Measurements from ENCODE around the gene LRRC47.
"Not testable (repeated sequence)": the region's sequence is repeated elsewhere in the genome, so short reads cannot be mapped to it uniquely, and the experiment has no call there.

The LRRC47 gene

DNA sequence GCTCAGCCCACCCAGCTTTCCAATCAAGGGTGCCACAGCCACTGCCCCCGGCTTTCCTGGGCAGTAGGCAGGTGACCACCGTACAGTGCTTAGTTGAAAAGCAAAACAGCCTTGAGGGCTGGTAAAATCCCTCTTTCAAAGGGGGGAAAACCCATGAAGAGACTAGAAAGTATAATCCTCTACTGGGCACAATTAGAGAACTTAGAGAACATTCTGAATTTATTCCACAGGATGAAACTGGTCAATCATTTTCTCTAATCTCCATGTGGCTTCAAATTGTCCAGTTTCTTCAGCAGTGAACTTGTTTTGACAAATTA is 15.3 kb upstream of the LRRC47 start:
- Histone ChIP-seq H3K4me2 (ENCODE audit: low read length) (peak overlapping the region; percentile 73), H3K4me3 (ENCODE audit: low read length) (peak overlapping the region; percentile 55)
- TF ChIP-seq, protein P1, sequence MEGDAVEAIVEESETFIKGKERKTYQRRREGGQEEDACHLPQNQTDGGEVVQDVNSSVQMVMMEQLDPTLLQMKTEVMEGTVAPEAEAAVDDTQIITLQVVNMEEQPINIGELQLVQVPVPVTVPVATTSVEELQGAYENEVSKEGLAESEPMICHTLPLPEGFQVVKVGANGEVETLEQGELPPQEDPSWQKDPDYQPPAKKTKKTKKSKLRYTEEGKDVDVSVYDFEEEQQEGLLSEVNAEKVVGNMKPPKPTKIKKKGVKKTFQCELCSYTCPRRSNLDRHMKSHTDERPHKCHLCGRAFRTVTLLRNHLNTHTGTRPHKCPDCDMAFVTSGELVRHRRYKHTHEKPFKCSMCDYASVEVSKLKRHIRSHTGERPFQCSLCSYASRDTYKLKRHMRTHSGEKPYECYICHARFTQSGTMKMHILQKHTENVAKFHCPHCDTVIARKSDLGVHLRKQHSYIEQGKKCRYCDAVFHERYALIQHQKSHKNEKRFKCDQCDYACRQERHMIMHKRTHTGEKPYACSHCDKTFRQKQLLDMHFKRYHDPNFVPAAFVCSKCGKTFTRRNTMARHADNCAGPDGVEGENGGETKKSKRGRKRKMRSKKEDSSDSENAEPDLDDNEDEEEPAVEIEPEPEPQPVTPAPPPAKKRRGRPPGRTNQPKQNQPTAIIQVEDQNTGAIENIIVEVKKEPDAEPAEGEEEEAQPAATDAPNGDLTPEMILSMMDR (IDR thresholded peaks at IDR 0.05; ENCODE audit: low read depth, low read length) = no peak
- no peak for TF ChIP-seq EZH2phosphoT487 (IDR thresholded peaks at IDR 0.05; ENCODE audit: low read depth)

DNA sequence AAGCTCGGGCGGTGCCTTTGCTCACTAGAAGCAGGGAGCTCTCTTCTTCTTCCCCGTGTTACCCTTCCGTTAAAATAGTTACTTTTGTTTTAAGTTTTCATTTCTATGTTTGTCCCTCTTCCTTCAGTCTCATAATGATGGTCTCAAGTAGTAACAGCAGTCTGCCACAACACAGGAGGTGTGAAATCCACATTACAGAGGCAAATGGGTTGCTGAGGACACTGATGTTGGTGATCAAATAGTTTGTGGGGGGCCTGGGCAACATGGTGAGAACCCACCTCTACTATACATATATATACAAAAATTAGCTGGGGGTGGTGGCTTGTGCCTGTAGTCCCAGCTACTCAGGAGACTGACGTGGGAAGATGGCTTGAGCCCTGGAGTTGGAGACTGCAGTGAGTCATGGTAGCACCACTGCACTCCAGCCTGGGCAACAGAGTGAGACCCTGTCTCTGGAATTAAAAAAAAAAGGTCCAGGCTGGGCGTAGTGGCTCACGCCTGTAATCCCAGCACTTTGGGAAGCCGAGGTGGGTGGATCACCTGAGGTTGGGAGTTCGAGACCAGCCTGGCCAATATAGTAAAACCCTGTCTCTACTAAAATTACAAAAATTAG is 14.0 kb upstream of the LRRC47 start:
- not testable (repeated sequence) for H3K27ac ChIP-seq (ENCODE audit: low read length); H3K9ac ChIP-seq (ENCODE audit: low read length); H3K27me3 ChIP-seq (ENCODE audit: low read depth, low read length); H3K79me2 ChIP-seq (ENCODE audit: low read length); H4K20me1 ChIP-seq (ENCODE audit: insufficient read depth, low read length); H3K36me3 ChIP-seq (replicated peaks; ENCODE audit: low read depth, low read length); H3K9me3 ChIP-seq (ENCODE audit: insufficient read depth, low read length); H3K4me2 ChIP-seq (ENCODE audit: low read length); H3K4me3 ChIP-seq (ENCODE audit: low read length); H2AFZ ChIP-seq (ENCODE audit: low read depth, low read length)
- peaks cover 13% of the 10 kb centered on the region for H3K4me1 ChIP-seq (ENCODE audit: low read length)

More for the DNA sequence above, 15.3 kb upstream of the LRRC47 start:
- H4K20me1 ChIP-seq (ENCODE audit: insufficient read depth, low read length) = no peaks in the 10 kb centered on the region
- peaks cover 4% of the 10 kb centered on the region for H3K36me3 ChIP-seq (replicated peaks; ENCODE audit: low read depth, low read length)
- no peaks in the 10 kb centered on the region for H3K27me3 ChIP-seq (ENCODE audit: low read depth, low read length)
- no peaks in the 10 kb centered on the region for H3K9me3 ChIP-seq (ENCODE audit: insufficient read depth, low read length)
- H3K79me2 ChIP-seq (ENCODE audit: low read length) = no peaks in the 10 kb centered on the region
- H3K4me1 ChIP-seq (ENCODE audit: low read length) = peaks cover 11% of the 10 kb centered on the region
- H3K9ac ChIP-seq (ENCODE audit: low read length) = no peak overlapping the region
- no peak overlapping the region for H3K27ac ChIP-seq (ENCODE audit: low read length)
- H2AFZ ChIP-seq (ENCODE audit: low read depth, low read length) = no peak overlapping the region

DNA sequence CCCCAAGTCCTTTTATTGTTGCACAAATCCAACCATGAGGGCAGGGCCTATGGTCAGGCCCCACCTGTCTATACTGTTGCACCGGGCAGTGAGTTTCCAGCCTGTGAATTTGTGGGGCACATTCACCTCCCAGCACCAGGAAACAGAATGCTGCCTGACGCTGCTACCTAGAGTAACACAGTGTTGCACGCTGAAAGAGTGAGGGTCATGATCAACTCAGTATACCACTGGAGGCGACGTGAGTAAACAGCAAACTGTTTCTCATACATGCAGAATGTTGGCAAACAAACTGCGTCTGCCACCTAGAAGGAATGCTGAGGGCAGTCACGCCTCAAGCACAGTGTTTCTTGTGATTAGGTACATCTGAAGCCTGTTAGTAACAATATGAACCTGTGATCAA is 13.4 kb upstream of the LRRC47 start:
- H3K9me3 ChIP-seq (ENCODE audit: insufficient read depth, low read length) = no peaks in the 10 kb centered on the region
- no peaks in the 10 kb centered on the region for H3K79me2 ChIP-seq (ENCODE audit: low read length)
- H3K27me3 ChIP-seq (ENCODE audit: low read depth, low read length) = no peaks in the 10 kb centered on the region
- no peak for TF ChIP-seq EZH2phosphoT487 (IDR thresholded peaks at IDR 0.05; ENCODE audit: low read depth)
- TF ChIP-seq, protein P1 (IDR thresholded peaks at IDR 0.05; ENCODE audit: low read depth, low read length) = no peak
- peaks cover 4% of the 10 kb centered on the region for H3K36me3 ChIP-seq (replicated peaks; ENCODE audit: low read depth, low read length)
- H2AFZ ChIP-seq (ENCODE audit: low read depth, low read length) = no peak overlapping the region
- H3K4me1 ChIP-seq (ENCODE audit: low read length) = peaks cover 18% of the 10 kb centered on the region
- H3K4me2 ChIP-seq (ENCODE audit: low read length) = no peak overlapping the region
- H3K4me3 ChIP-seq (ENCODE audit: low read length) = no peak overlapping the region
- no peaks in the 10 kb centered on the region for H4K20me1 ChIP-seq (ENCODE audit: insufficient read depth, low read length)
- H3K9ac ChIP-seq (ENCODE audit: low read length) = no peak overlapping the region
- no peak overlapping the region for H3K27ac ChIP-seq (ENCODE audit: low read length)

DNA sequence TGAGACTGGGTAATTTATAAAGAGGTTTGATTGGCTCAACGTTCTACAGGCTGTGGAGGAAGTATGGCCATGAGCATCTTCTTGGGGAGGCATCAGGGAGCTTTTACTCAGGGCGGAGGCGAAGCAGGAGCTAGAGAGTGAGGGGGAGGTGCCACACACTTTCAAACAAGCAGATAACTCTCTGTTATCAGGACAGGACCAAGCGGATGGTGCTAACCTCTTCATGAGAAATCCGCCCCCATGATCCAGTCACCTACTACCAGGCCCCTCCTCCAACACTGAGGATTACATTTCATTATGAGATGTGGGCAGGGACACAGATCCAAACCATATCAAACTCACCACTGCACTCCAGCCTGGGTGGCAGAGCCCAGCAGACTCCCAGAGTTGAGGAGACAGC is 11.5 kb upstream of the LRRC47 start:
- Histone ChIP-seq H2AFZ (ENCODE audit: low read depth, low read length) (no peak overlapping the region), H3K4me2 (ENCODE audit: low read length) (no peak overlapping the region), H3K36me3 (replicated peaks; ENCODE audit: low read depth, low read length) (no peaks in the 10 kb centered on the region), H3K27me3 (ENCODE audit: low read depth, low read length) (peaks cover 5% of the 10 kb centered on the region), H3K4me3 (ENCODE audit: low read length) (no peak overlapping the region), H3K79me2 (ENCODE audit: low read length) (no peaks in the 10 kb centered on the region), H3K27ac (ENCODE audit: low read length) (no peak overlapping the region), H4K20me1 (ENCODE audit: insufficient read depth, low read length) (no peaks in the 10 kb centered on the region), H3K9me3 (ENCODE audit: insufficient read depth, low read length) (no peaks in the 10 kb centered on the region), H3K9ac (ENCODE audit: low read length) (no peak overlapping the region), H3K4me1 (ENCODE audit: low read length) (peaks cover 32% of the 10 kb centered on the region)
- TF ChIP-seq, protein P1 (IDR thresholded peaks at IDR 0.05; ENCODE audit: low read depth, low read length) = no peak
- no peak for TF ChIP-seq EZH2phosphoT487 (IDR thresholded peaks at IDR 0.05; ENCODE audit: low read depth)

All from OCI-LY3 (cell line).